ENCODE measurements around the gene RSRC1.

Gene RSRC1

DNA sequence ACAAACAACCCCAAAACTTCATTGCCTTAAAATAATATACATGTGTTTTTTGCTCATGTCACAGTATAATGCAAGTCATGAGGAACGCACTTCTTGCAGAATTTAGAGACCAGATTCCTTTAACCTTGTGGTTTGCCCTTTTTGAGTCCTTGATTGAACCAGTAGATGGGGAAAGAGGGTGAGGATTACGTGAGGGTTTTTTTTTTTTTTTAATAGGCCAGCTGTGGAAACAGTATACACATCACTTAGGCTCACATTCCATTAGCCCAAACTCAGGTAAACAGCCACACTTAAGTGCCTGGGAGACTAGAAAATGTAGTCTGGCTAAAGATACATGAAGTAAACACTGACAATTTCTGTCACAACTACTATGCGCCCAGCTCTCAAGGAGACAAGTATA, 346.2 kb downstream of the RSRC1 start:
- Mint-ChIP-seq H3K36me3 (ENCODE audit: low read depth) (peaks cover 4% of the 10 kb centered on the region), H3K4me3 (no peak overlapping the region), H3K9me3 (no peaks in the 10 kb centered on the region), H3K27ac (no peak overlapping the region), H3K27me3 (ENCODE audit: low read depth) (no peaks in the 10 kb centered on the region), H3K4me1 (ENCODE audit: low read depth) (peaks cover 19% of the 10 kb centered on the region)
- DNase-seq (ENCODE audit: low spot score) = no peak

DNA sequence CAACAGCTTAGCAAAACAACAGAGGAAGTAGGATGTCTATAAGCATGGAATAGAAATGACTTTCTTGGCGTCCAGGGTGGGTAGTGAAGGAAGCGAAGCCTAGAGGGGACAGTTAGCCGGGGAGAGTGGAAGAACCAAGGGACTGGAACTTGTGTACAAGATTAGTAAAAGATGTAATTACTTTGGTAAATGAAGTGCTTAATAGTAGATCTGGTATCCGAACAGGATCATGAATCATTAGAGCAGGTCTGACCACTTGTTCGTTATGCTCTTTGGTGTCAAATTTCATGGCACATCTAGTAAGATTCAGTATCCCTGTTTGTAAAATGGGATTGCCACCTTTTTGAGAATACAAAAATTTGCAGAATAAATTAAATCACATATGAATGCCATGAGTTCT, 348.6 kb downstream of the RSRC1 start:
- H3K9me3 Mint-ChIP-seq = no peaks in the 10 kb centered on the region
- H3K4me1 Mint-ChIP-seq (ENCODE audit: low read depth) = peaks cover 12% of the 10 kb centered on the region
- H3K27ac Mint-ChIP-seq = no peak overlapping the region
- H3K4me3 Mint-ChIP-seq = no peak overlapping the region
- peaks cover 3% of the 10 kb centered on the region for H3K36me3 Mint-ChIP-seq (ENCODE audit: low read depth)
- no peak for DNase-seq (ENCODE audit: low spot score)
- no peaks in the 10 kb centered on the region for H3K27me3 Mint-ChIP-seq (ENCODE audit: low read depth)

DNA sequence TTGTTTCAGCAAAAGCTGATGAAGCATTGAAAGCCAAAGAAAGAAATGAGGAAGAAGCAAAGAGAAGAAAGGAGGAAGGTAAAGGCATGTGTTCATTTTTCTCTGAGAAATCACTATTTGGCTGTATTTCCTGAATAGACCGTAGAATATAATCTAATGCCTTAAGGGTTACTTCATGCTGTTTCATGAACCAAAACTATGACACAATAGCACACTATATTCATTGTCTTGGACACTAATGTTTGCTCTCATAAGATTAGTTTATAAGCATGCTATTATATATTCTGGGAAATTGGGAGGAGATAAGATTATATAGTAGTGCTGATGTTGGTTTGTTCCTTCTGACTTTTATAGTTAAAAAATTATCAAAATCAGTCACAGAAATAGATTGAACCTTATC, 351.0 kb downstream of the RSRC1 start:
- Mint-ChIP-seq H3K9me3 (no peaks in the 10 kb centered on the region), H3K27ac (no peak overlapping the region), H3K4me3 (no peak overlapping the region), H3K36me3 (ENCODE audit: low read depth) (no peaks in the 10 kb centered on the region), H3K27me3 (ENCODE audit: low read depth) (no peaks in the 10 kb centered on the region), H3K4me1 (ENCODE audit: low read depth) (no peaks in the 10 kb centered on the region)
- DNase-seq (ENCODE audit: low spot score) = no peak

- no peak overlapping the region for H3K4me3 Mint-ChIP-seq
- H3K27ac Mint-ChIP-seq = no peak overlapping the region
- no peaks in the 10 kb centered on the region for H3K9me3 Mint-ChIP-seq
- no peak for DNase-seq (ENCODE audit: low spot score)
- no peaks in the 10 kb centered on the region for H3K36me3 Mint-ChIP-seq (ENCODE audit: low read depth)
- no peaks in the 10 kb centered on the region for H3K27me3 Mint-ChIP-seq (ENCODE audit: low read depth)
- no peaks in the 10 kb centered on the region for H3K4me1 Mint-ChIP-seq (ENCODE audit: low read depth)
Measured at GRCh38 chr3:158463556-158463955, 353.7 kb downstream of the RSRC1 start.

GRCh38 chr3:158465074-158465473, 355.2 kb downstream of the RSRC1 start:
- no peak for DNase-seq (ENCODE audit: low spot score)

GRCh38 chr3:158470944-158471638, 361.2 kb downstream of the RSRC1 start:
- H3K4me3 Mint-ChIP-seq = no peak overlapping the region
- H3K9me3 Mint-ChIP-seq = peaks cover 3% of the 10 kb centered on the region
- no peaks in the 10 kb centered on the region for H3K27me3 Mint-ChIP-seq (ENCODE audit: low read depth)
- no peaks in the 10 kb centered on the region for H3K4me1 Mint-ChIP-seq (ENCODE audit: low read depth)
- H3K27ac Mint-ChIP-seq = no peak overlapping the region
- H3K36me3 Mint-ChIP-seq (ENCODE audit: low read depth) = no peaks in the 10 kb centered on the region
- DNase-seq (ENCODE audit: low spot score) = no peak

More at GRCh38 chr3:158465074-158465473, 355.2 kb downstream of the RSRC1 start:
- H3K4me3 Mint-ChIP-seq = no peak overlapping the region
- H3K4me1 Mint-ChIP-seq (ENCODE audit: low read depth) = no peaks in the 10 kb centered on the region
- H3K27ac Mint-ChIP-seq = no peak overlapping the region
- no peaks in the 10 kb centered on the region for H3K36me3 Mint-ChIP-seq (ENCODE audit: low read depth)
- H3K9me3 Mint-ChIP-seq = no peaks in the 10 kb centered on the region
- H3K27me3 Mint-ChIP-seq (ENCODE audit: low read depth) = no peaks in the 10 kb centered on the region

DNA sequence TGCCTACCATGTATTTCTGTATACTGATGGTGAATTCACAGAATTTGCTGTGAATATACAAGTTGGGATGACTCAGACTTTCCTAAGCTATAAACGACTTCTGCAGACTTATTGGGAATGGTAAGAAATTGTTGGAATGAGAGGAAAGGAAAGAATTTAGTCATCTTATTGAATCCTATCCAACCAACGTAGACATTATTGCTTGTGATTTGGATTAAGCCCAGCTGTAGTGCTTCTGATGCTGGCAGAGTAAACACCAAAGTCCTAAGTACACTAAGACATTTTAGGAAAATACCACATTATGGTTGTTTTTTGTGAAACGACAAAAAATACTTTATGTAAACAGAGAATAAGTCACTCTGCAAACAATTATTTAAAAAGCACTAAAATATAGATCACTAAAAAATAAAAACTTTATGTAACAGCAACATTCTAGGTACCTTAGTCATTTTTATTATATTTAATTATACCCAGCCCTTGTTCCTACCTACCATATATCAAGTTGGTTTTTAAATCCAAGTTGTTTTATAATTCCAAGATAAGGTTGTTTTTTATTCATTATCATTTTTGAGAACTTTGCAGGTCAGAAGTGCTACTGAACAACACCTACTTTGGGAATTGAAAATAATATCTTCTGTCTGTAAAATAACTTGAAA, 361.9 kb downstream of the RSRC1 start:
- Mint-ChIP-seq H3K36me3 (ENCODE audit: low read depth) (no peaks in the 10 kb centered on the region), H3K27me3 (ENCODE audit: low read depth) (no peaks in the 10 kb centered on the region), H3K4me3 (no peak overlapping the region), H3K27ac (no peak overlapping the region), H3K9me3 (peaks cover 3% of the 10 kb centered on the region), H3K4me1 (ENCODE audit: low read depth) (no peaks in the 10 kb centered on the region)
- no peak for DNase-seq (ENCODE audit: low spot score)

- Mint-ChIP-seq H3K27me3 (ENCODE audit: low read depth) (no peaks in the 10 kb centered on the region), H3K9me3 (no peaks in the 10 kb centered on the region), H3K27ac (no peak overlapping the region), H3K36me3 (ENCODE audit: low read depth) (no peaks in the 10 kb centered on the region), H3K4me1 (ENCODE audit: low read depth) (peaks cover 3% of the 10 kb centered on the region), H3K4me3 (no peak overlapping the region)
- no peak for DNase-seq (ENCODE audit: low spot score)
Measured at GRCh38 chr3:158479051-158479450, 369.2 kb downstream of the RSRC1 start.

GRCh38 chr3:158483701-158484235, 373.9 kb downstream of the RSRC1 start:
- no peak overlapping the region for H3K27ac Mint-ChIP-seq
- no peaks in the 10 kb centered on the region for H3K9me3 Mint-ChIP-seq
- H3K36me3 Mint-ChIP-seq (ENCODE audit: low read depth) = no peaks in the 10 kb centered on the region
- no peak for DNase-seq (ENCODE audit: low spot score)
- no peaks in the 10 kb centered on the region for H3K27me3 Mint-ChIP-seq (ENCODE audit: low read depth)
- no peak overlapping the region for H3K4me3 Mint-ChIP-seq
- peaks cover 5% of the 10 kb centered on the region for H3K4me1 Mint-ChIP-seq (ENCODE audit: low read depth)

DNA sequence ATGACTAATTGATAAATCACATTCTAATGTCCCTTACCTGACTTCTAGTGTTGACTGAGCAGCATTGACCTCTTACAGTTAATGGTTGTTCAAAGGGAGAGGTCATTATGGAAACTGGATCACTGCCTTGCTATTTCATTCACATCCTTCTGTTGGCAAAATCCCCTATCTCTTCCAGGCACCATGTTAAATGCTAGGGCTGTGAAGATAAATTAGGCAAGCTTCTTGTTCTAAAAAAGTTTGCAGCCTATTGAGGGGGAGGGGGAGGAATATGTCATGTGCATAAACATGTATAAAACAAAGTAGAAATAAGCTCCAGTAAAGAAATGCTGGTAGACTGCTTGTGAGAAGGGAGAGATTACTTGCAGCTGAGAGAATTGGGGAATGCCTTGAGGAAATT, 376.3 kb downstream of the RSRC1 start:
- no peaks in the 10 kb centered on the region for H3K36me3 Mint-ChIP-seq (ENCODE audit: low read depth)
- DNase-seq (ENCODE audit: low spot score) = no peak
- peaks cover 4% of the 10 kb centered on the region for H3K4me1 Mint-ChIP-seq (ENCODE audit: low read depth)
- no peaks in the 10 kb centered on the region for H3K9me3 Mint-ChIP-seq
- no peak overlapping the region for H3K4me3 Mint-ChIP-seq
- H3K27me3 Mint-ChIP-seq (ENCODE audit: low read depth) = no peaks in the 10 kb centered on the region
- H3K27ac Mint-ChIP-seq = no peak overlapping the region

GRCh38 chr3:158488670-158489069, 378.8 kb downstream of the RSRC1 start:
- H3K27ac Mint-ChIP-seq = no peak overlapping the region
- H3K4me1 Mint-ChIP-seq (ENCODE audit: low read depth) = peaks cover 5% of the 10 kb centered on the region
- no peak overlapping the region for H3K4me3 Mint-ChIP-seq
- no peaks in the 10 kb centered on the region for H3K9me3 Mint-ChIP-seq
- no peaks in the 10 kb centered on the region for H3K36me3 Mint-ChIP-seq (ENCODE audit: low read depth)
- DNase-seq (ENCODE audit: low spot score) = no peak
- H3K27me3 Mint-ChIP-seq (ENCODE audit: low read depth) = no peaks in the 10 kb centered on the region

- Mint-ChIP-seq H3K27me3 (ENCODE audit: low read depth) (no peaks in the 10 kb centered on the region), H3K9me3 (no peaks in the 10 kb centered on the region), H3K27ac (no peak overlapping the region), H3K4me1 (ENCODE audit: low read depth) (peaks cover 5% of the 10 kb centered on the region), H3K4me3 (no peak overlapping the region), H3K36me3 (ENCODE audit: low read depth) (no peaks in the 10 kb centered on the region)
- no peak for DNase-seq (ENCODE audit: low spot score)
Measured at GRCh38 chr3:158489181-158489580, 379.3 kb downstream of the RSRC1 start.

GRCh38 chr3:158491968-158492367, 382.1 kb downstream of the RSRC1 start:
- H3K36me3 Mint-ChIP-seq (ENCODE audit: low read depth) = no peaks in the 10 kb centered on the region

GRCh38 chr3:158492685-158493084, 382.8 kb downstream of the RSRC1 start:
- peaks cover 2% of the 10 kb centered on the region for H3K4me1 Mint-ChIP-seq (ENCODE audit: low read depth)
- H3K27ac Mint-ChIP-seq = no peak overlapping the region
- H3K36me3 Mint-ChIP-seq (ENCODE audit: low read depth) = no peaks in the 10 kb centered on the region
- H3K9me3 Mint-ChIP-seq = peaks cover 2% of the 10 kb centered on the region
- H3K27me3 Mint-ChIP-seq (ENCODE audit: low read depth) = no peaks in the 10 kb centered on the region
- no peak for DNase-seq (ENCODE audit: low spot score)
- H3K4me3 Mint-ChIP-seq = no peak overlapping the region

More at GRCh38 chr3:158491968-158492367, 382.1 kb downstream of the RSRC1 start:
- Mint-ChIP-seq H3K27me3 (ENCODE audit: low read depth) (no peaks in the 10 kb centered on the region), H3K4me3 (no peak overlapping the region), H3K27ac (no peak overlapping the region), H3K9me3 (no peaks in the 10 kb centered on the region), H3K4me1 (ENCODE audit: low read depth) (peaks cover 2% of the 10 kb centered on the region)
- no peak for DNase-seq (ENCODE audit: low spot score)
